Left hindlimb (tissue), 1 donor: ENCODE data around the gene MTMR11.
"Not testable (repeated sequence)": the region's sequence is repeated elsewhere in the genome, so short reads cannot be mapped to it uniquely, and the experiment has no call there.

Experiments used
- DNase-seq: peaks from one replicate; pipeline ENCODE4 v3.0.0-alpha.2; 2018

The MTMR11 gene

DNA sequence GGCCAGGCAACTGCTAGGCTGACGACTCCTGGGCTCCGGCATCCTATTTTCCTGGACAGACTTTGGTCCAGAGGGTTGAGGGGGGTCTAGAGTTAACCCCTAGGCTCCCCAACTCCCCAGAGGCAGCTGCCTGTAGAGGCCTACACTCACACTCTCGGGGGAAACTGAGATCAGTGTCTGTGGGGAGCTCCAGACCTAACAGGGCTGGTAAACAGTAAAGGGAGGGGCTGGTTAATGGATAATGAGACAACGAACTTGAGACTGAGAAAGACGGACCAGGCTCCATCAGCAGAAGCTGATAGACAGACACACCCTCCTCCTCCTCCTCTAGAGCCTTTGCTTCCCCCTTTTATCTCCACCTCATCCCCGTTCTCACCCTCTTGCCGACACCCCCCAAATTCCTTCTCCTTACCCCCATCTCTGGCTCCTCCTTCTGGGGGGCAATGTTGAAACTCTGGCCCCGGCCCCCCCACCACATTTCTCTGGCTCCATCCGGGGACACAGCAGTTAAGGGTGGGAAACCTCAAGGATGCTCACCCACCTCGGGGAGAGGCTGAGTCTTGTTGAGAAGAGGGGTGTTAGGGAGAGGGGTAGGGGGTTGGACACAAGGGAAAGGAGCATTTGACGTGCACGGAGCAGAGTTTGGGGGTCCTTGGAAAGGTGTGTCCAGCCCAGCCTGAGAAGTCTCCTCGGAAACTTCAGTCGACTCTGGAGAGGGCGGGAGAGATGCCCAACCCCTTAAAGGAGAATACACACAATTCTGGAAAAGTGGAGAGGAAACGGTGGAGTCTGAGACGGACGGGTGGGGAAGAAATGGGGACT is at the start of gene MTMR11:
Gene MTMR11 (minus strand): TSS at position 710 of the 822 bp plus-strand sequence. CDS start 232 bp downstream, at position 478.
- peak; percentile 64 for DNase-seq

GRCh38 chr1:149979972-149980540 is 43.4 kb upstream of the MTMR11 start:
- DNase-seq, result no peak

- no peak for DNase-seq
Measured at GRCh38 chr1:149979245-149979971, 42.7 kb upstream of the MTMR11 start.

GRCh38 chr1:149978547-149979023 is 41.9 kb upstream of the MTMR11 start:
- no peak for DNase-seq

- DNase-seq, result no peak
Measured at GRCh38 chr1:149977345-149977744, 40.7 kb upstream of the MTMR11 start.

- DNase-seq, result no peak
Measured at GRCh38 chr1:149972547-149972946, 35.9 kb upstream of the MTMR11 start.

- DNase-seq, result no peak
Measured at GRCh38 chr1:149967646-149968045, 31.0 kb upstream of the MTMR11 start.

DNA sequence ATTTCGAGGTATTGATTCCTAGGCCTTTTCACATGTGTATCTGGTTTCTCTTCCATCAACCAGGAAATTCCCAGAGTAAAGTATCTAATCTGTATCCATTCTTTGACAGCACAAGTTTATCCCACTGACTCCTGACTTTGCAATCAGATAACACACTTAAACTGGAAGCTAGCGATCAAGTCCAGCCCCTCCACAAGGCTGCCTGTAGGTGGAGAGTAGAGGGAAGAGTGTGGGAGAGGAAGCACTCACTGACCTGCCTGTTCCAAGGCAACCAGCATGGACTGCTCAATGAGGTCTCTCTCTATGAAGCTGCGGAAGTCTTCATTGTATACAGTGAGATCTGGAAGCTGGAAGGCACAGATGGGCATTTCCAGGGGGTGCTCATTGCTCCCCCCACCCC is 30.4 kb upstream of the MTMR11 start:
- no peak for DNase-seq

DNA sequence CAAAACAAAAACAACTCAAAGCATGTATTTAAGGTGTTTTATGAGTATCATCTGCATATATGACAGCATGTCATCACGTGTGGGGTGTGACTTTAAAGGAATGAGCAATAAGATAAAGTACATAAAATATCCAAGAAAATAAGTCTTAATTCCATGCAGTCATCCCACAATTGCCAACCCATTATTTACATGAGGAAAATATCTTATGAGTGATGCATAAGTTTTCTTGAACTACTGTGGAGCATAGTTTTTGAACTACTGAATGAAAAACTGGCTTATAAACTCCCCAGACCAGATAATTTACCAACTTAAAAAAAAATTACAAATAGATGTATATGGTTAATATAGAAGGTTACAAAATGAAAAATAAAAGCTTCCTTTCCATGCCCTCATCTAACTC is 29.7 kb upstream of the MTMR11 start:
- no peak for DNase-seq

GRCh38 chr1:149965440-149965839 is 28.8 kb upstream of the MTMR11 start:
- DNase-seq, result no peak

DNA sequence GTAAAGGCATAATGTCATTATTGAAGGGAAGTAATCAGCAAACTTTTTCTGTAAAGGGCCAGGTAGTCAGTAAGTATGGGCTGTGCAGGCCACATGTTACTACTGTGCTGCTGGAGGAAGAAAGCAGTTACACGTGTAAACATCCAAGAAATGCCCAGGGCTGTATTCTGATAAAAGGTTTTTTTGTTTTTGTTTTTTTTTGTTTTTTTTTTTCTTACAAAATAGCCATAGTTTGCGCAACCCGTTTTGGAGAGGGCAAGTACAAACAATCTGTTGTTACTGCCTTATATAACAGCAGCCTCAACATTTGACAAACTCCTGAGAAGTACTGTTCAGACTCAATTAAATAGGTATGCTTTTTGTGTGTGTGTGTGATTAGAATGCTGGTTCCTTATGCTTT is 26.7 kb upstream of the MTMR11 start:
- no peak for DNase-seq

DNA sequence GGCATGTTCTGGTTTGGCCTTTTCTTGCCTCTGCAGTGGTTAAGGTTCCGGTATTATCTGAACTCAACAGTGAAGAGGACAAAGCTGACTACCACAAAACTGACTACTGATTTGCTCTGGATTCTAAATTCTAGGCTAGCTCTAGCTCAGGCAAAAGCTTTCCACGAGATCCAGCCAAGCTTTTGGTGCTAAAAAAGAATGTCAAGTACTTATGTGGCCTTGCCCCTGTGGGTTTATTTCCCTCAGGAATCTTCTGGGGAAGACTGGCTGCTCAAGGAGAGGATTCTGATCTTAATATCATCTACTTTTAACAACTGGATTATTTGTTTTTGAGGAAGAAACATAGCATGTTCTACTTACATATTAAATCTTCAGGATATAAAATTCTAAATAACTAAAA is 26.1 kb upstream of the MTMR11 start:
- no peak for DNase-seq

DNA sequence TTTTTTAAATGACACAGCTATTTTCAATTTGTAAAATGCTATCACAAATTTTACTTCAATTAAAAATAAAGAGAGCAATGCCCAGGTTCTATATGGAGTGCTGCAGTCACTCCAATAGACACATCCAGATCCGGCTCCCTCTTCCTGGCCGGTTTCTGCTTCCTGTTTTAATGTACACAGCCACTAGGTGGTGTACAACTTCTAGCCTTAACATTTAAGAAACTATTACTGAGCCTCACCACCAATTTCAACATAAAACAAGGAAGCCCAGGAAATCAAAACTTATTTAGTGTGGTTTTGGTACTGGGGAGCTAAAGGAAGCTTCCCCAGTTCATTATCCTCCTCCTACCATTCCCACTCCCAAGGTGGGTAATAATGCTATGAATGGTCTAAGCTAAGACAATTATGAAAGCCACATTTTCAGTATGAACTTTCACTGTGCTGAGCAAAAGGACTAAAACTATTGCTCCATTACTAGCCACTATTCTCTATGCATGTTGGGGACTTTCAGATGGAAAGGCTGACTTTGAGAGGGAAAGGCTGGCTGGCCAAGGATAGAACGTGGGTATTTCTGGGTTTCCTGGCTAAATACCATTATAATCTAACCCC is 25.5 kb upstream of the MTMR11 start:
- peak; percentile 62 for DNase-seq

DNA sequence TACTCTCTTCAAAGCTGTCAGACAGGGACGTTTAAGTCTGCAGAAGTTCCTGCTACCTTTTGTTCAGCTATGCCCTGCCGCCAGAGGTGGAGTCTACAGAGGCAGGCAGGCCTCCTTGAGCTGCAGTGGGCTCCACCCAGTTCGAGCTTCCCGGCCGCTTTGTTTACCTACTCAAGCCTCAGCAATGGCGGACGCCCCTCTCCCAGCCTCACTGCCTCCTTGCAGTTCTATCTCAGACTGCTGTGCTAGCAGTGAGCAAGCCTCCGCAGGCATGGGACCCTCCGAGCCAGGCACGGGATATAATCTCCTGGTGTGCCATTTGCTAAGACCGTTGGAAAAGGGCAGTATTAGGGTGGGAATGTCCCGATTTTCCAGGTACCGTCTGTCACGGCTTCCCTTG is 20.9 kb upstream of the MTMR11 start:
- not testable (repeated sequence) for DNase-seq

DNA sequence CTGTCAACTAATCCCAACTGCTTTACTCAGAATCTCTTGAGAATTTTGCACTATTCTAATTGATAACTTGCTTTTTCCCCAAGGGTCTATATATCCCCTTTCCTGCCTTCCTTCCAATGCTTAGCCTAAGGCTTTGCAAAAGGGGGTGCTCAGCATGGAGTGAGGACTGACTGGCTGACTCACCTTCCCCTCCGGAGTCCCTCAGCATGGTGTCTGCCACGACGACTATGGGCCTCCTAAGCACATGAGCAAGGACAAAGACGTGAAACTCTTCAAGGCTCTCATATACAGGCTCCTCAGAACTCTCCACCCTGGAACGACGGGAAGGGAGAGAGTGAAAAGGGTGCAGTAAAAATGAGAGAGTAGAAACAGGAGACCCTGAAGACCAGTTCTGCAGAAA is 13.2 kb upstream of the MTMR11 start:
- no peak for DNase-seq

GRCh38 chr1:149945206-149945605 is 8.5 kb upstream of the MTMR11 start:
- DNase-seq, result no peak

DNA sequence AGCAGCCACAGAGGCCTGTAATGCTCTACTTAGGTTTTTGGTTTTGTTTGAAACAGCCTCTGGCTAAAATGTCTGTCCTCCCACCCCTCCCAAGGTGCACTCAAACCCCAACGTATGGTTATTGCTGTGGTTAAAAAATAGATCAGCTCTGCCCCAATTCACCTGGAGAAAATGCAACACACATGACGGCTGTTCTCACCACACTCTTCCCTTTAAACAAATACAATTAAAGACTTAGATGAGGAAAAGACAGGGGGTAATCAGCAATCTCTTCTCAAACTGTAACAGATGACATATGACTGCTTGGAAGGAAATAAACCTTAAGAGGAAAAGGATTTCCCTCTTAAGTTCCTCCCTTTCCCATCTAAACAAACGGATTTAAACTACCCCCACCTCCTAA is 6.2 kb upstream of the MTMR11 start:
- DNase-seq, result no peak

GRCh38 chr1:149942207-149942606 is 5.5 kb upstream of the MTMR11 start:
- DNase-seq, result no peak

DNA sequence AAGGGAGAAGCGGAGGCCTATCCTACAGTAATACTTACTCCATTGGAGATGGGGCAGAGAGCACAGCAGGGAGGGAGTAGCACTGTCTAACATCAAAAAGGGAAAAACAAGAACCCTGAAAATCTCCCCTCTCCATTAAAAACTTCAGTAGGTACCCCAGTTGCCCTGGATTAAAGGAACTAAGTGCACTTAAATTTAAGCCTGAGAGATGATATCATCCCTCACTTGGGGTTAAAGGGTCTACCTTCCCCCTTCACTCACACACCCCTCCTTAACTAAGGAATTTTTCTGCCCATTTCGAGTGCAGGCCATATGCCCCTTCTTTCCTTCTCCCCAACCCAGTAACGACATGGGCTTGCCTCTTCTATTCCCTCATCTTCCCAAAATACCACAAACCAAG is 3.7 kb upstream of the MTMR11 start:
- no peak for DNase-seq

- not testable (repeated sequence) for DNase-seq
Measured at GRCh38 chr1:149938668-149939003, 2.0 kb upstream of the MTMR11 start.

DNA sequence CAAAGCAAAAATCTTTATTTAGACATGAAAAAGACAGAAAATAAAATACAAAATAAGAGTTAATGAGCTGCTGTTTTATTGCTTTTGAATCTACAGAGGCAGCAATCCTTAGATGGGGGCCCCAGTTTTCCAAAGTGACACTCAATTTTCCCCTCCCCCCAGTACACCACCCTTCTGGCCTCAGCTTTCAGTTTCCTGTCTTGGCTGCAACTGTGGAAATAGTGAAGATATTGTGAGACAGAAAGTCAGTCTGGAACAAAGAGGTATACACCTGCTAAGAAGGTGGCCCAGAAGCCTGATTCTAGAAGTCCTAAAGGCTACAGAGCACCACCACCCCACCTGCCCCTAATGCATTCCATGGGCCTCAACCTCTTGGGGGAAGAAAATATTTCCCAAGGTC is 1.1 kb upstream of the MTMR11 start:
- DNase-seq, result no peak

GRCh38 chr1:149936992-149937705 is 470 bp upstream of the MTMR11 start:
- DNase-seq, result no peak

DNA sequence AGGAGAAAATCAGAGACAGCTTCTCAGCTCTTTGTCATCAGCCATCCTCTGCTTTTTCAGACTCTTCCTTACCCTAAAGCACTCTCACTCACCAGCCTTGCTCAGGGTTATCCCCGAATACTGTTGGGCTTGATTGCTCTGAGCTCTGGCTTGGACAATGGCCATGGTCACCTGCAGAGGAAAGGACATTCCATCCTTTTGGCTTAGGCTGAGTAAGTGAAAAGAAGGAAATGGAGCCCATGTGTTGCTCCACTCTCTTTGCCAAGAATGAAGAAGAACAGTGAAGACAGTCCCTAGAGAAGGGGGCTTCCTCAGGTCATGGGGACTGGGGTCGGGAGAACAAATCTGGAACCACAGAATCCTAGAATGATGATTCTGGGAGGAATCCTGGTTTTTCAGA is 2.3 kb downstream of the MTMR11 start:
- no peak for DNase-seq
